ENCODE measurements around the gene LVRN. TPM values are rescaled to one million over a fixed set of nuclear protein-coding genes. Genes with fewer than 3 reads are reported as not detected.

LVRN gene
- total RNA-seq, 1 donor from 2014 or later: 1.3 TPM

GRCh38 chr5:116011046-116011445, 48.8 kb downstream of the LVRN start:
- H3K4me1 ChIP-seq: no peaks in the 10 kb centered on the region
- no peak for ATAC-seq
- H3K27ac ChIP-seq: no peak overlapping the region
- no peaks in the 10 kb centered on the region for H3K9me3 ChIP-seq
- DNase-seq: no peak
- no peak overlapping the region for H3K4me3 ChIP-seq
- intact Hi-C loops (cut with DNase I): no loop called here
- no peaks in the 10 kb centered on the region for H3K36me3 ChIP-seq
- TF ChIP-seq CTCF (IDR thresholded peaks at IDR 0.05): no peak
- no peaks in the 10 kb centered on the region for H3K27me3 ChIP-seq (ENCODE audit: low read depth)

GRCh38 chr5:116013207-116013785, 51.0 kb downstream of the LVRN start:
- H3K9me3 ChIP-seq: no peaks in the 10 kb centered on the region
- H3K36me3 ChIP-seq: no peaks in the 10 kb centered on the region
- DNase-seq (no peak), ATAC-seq (no peak)
- no peak overlapping the region for H3K27ac ChIP-seq
- H3K4me1 ChIP-seq: no peaks in the 10 kb centered on the region
- intact Hi-C loops (cut with DNase I): no loop called here
- H3K4me3 ChIP-seq: no peak overlapping the region
- TF ChIP-seq CTCF (IDR thresholded peaks at IDR 0.05): no peak
- no peaks in the 10 kb centered on the region for H3K27me3 ChIP-seq (ENCODE audit: low read depth)

- H3K9me3 ChIP-seq: no peaks in the 10 kb centered on the region
Measured at GRCh38 chr5:116013936-116014335, 51.7 kb downstream of the LVRN start.

GRCh38 chr5:116023619-116024018, 61.3 kb downstream of the LVRN start:
- intact Hi-C loops (cut with DNase I): no loop called here
- no peak for TF ChIP-seq CTCF (IDR thresholded peaks at IDR 0.05)

More at GRCh38 chr5:116013936-116014335, 51.7 kb downstream of the LVRN start:
- intact Hi-C loops (cut with DNase I): no loop called here
- H3K4me1 ChIP-seq: no peaks in the 10 kb centered on the region
- DNase-seq (no peak), ATAC-seq (no peak)
- no peak for TF ChIP-seq CTCF (IDR thresholded peaks at IDR 0.05)
- no peak overlapping the region for H3K27ac ChIP-seq
- no peak overlapping the region for H3K4me3 ChIP-seq
- H3K36me3 ChIP-seq: no peaks in the 10 kb centered on the region
- H3K27me3 ChIP-seq (ENCODE audit: low read depth): no peaks in the 10 kb centered on the region

GRCh38 chr5:116025866-116026265, 63.6 kb downstream of the LVRN start:
- ATAC-seq (no peak), DNase-seq (no peak)
- H3K27me3 ChIP-seq (ENCODE audit: low read depth): no peaks in the 10 kb centered on the region
- no peaks in the 10 kb centered on the region for H3K9me3 ChIP-seq
- H3K27ac ChIP-seq: no peak overlapping the region
- H3K36me3 ChIP-seq: no peaks in the 10 kb centered on the region
- H3K4me3 ChIP-seq: no peak overlapping the region
- no peaks in the 10 kb centered on the region for H3K4me1 ChIP-seq
- intact Hi-C loops (cut with DNase I): no loop called here
- no peak for TF ChIP-seq CTCF (IDR thresholded peaks at IDR 0.05)

More at GRCh38 chr5:116023619-116024018, 61.3 kb downstream of the LVRN start:
- Histone ChIP-seq H3K4me1 (no peaks in the 10 kb centered on the region), H3K27me3 (ENCODE audit: low read depth) (no peaks in the 10 kb centered on the region), H3K4me3 (no peak overlapping the region), H3K36me3 (no peaks in the 10 kb centered on the region), H3K27ac (no peak overlapping the region), H3K9me3 (no peaks in the 10 kb centered on the region)
- DNase-seq (no peak), ATAC-seq (no peak)
